DOHH2 (cell line): ENCODE data around the gene EEF1A1.

Experiments
- H3F3A ChIP-seq: fragments of 200-600 bp; sonication (generic), shearing (Covaris generic); 2 replicates; pipeline ENCODE4 v1.6.0; 2016; ENCODE audit warnings: antibody characterized with exemption, mild to moderate bottlenecking; ENCODE audit not compliant: control insufficient read depth, insufficient read depth
- H3K27ac ChIP-seq: fragments of 200-600 bp; sonication (generic); 2 replicates; pipeline ENCODE4 v1.5.1; 2014; ENCODE audit warnings: low read depth, mild to moderate bottlenecking, low read length, moderate library complexity
- H3K27me3 ChIP-seq: fragments of 200-600 bp; sonication (generic); 2 replicates; pipeline ENCODE4 v1.6.1; 2014; ENCODE audit warnings: mild to moderate bottlenecking, low read length, mixed read lengths; ENCODE audit not compliant: control insufficient read depth
- H3K36me3 ChIP-seq: fragments of 200-600 bp; sonication (generic); 2 replicates; pipeline ENCODE4 v1.6.1; 2014; ENCODE audit warnings: mild to moderate bottlenecking, low read length, moderate library complexity, mixed read lengths; ENCODE audit not compliant: control insufficient read depth
- H3K4me1 ChIP-seq: fragments of 200-600 bp; sonication (generic); 2 replicates; pipeline ENCODE4 v1.6.1; 2014; ENCODE audit warnings: mild to moderate bottlenecking, low read length, mixed read lengths; ENCODE audit not compliant: control insufficient read depth
- H3K4me2 ChIP-seq: fragments of 200-600 bp; sonication (generic); 2 replicates; pipeline ENCODE4 v1.6.0; 2014; ENCODE audit warnings: mild to moderate bottlenecking, low read length, moderate library complexity
- H3K4me3 ChIP-seq: fragments of 200-600 bp; sonication (generic); 2 replicates; pipeline ENCODE4 v1.5.1; 2014; ENCODE audit warnings: mild to moderate bottlenecking, low read length, mixed read lengths
- H3K79me2 ChIP-seq: fragments of 200-600 bp; sonication (generic); 2 replicates; pipeline ENCODE4 v1.6.1; 2014; ENCODE audit warnings: mild to moderate bottlenecking, low read length, mixed read lengths; ENCODE audit not compliant: control insufficient read depth
- H3K9me2 ChIP-seq: fragments of 200-600 bp; sonication (generic); replicated peaks from 2 replicates; pipeline ENCODE4 v1.6.1; 2014; ENCODE audit warnings: mild to moderate bottlenecking, low read length, mixed read lengths; ENCODE audit not compliant: control insufficient read depth
- H3K9me3 ChIP-seq: fragments of 200-600 bp; sonication (generic); 2 replicates; pipeline ENCODE4 v1.6.1; 2014; ENCODE audit warnings: antibody characterized with exemption, low read length, mixed read lengths; ENCODE audit not compliant: control insufficient read depth, insufficient read depth
- H4K20me1 ChIP-seq: fragments of 200-600 bp; sonication (generic); 2 replicates; pipeline ENCODE4 v1.6.0; 2014; ENCODE audit warnings: low read depth, mild to moderate bottlenecking, antibody characterized with exemption, low read length, moderate library complexity; ENCODE audit not compliant: control insufficient read depth, insufficient read depth
- EZH2phosphoT487 ChIP-seq: fragments of 200-600 bp; sonication (generic); IDR thresholded peaks from 2 replicates; pipeline ENCODE4 v1.6.1; 2017; ENCODE audit warnings: borderline replicate concordance, mild to moderate bottlenecking, antibody characterized with exemption, low read length, moderate library complexity, mixed read lengths
- TF ChIP-seq, protein P1 (sequence below): fragments of 200-600 bp; sonication (generic); IDR thresholded peaks from one replicate; pipeline ENCODE4 v1.5.1; 2014; ENCODE audit warnings: antibody characterized with exemption, mild to moderate bottlenecking, low read depth, low read length; ENCODE audit not compliant: poor library complexity, severe bottlenecking

The EEF1A1 gene

GRCh38 chr6:73537677-73538076, 16.8 kb upstream of the EEF1A1 start:
- H3K4me1 ChIP-seq, result peaks cover 6% of the 10 kb centered on the region
- H3K79me2 ChIP-seq, result no peaks in the 10 kb centered on the region
- H3K4me3 ChIP-seq, result no peak overlapping the region
- H3F3A ChIP-seq, result no peaks in the 10 kb centered on the region
- no peak overlapping the region for H3K4me2 ChIP-seq
- 0 out of 2 replicates have a peak, but pooled peaks cover 2% of the 10 kb centered on the region for H3K27me3 ChIP-seq
- H3K27ac ChIP-seq, result no peak overlapping the region
- H3K9me3 ChIP-seq, result no peaks in the 10 kb centered on the region
- H3K36me3 ChIP-seq, result no peaks in the 10 kb centered on the region
- no peak for TF ChIP-seq EZH2phosphoT487
- TF ChIP-seq, protein P1, sequence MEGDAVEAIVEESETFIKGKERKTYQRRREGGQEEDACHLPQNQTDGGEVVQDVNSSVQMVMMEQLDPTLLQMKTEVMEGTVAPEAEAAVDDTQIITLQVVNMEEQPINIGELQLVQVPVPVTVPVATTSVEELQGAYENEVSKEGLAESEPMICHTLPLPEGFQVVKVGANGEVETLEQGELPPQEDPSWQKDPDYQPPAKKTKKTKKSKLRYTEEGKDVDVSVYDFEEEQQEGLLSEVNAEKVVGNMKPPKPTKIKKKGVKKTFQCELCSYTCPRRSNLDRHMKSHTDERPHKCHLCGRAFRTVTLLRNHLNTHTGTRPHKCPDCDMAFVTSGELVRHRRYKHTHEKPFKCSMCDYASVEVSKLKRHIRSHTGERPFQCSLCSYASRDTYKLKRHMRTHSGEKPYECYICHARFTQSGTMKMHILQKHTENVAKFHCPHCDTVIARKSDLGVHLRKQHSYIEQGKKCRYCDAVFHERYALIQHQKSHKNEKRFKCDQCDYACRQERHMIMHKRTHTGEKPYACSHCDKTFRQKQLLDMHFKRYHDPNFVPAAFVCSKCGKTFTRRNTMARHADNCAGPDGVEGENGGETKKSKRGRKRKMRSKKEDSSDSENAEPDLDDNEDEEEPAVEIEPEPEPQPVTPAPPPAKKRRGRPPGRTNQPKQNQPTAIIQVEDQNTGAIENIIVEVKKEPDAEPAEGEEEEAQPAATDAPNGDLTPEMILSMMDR, result no peak
- no peaks in the 10 kb centered on the region for H4K20me1 ChIP-seq
- no peaks in the 10 kb centered on the region for H3K9me2 ChIP-seq

GRCh38 chr6:73534628-73535027, 13.8 kb upstream of the EEF1A1 start:
- H3K4me3 ChIP-seq, result no peak overlapping the region
- H3K4me1 ChIP-seq, result no peaks in the 10 kb centered on the region
- no peaks in the 10 kb centered on the region for H3K9me3 ChIP-seq
- H3F3A ChIP-seq, result no peaks in the 10 kb centered on the region
- H3K4me2 ChIP-seq, result no peak overlapping the region
- H3K27ac ChIP-seq, result no peak overlapping the region
- no peaks in the 10 kb centered on the region for H3K36me3 ChIP-seq
- TF ChIP-seq, protein P1, result no peak
- no peak for TF ChIP-seq EZH2phosphoT487
- no peaks in the 10 kb centered on the region for H4K20me1 ChIP-seq
- no peaks in the 10 kb centered on the region for H3K9me2 ChIP-seq
- 0 out of 2 replicates have a peak, but pooled peaks cover 2% of the 10 kb centered on the region for H3K27me3 ChIP-seq
- no peaks in the 10 kb centered on the region for H3K79me2 ChIP-seq

- H3F3A ChIP-seq, result no peaks in the 10 kb centered on the region
- no peak overlapping the region for H3K4me2 ChIP-seq
- no peak overlapping the region for H3K27ac ChIP-seq
- no peak overlapping the region for H3K4me3 ChIP-seq
- no peaks in the 10 kb centered on the region for H3K9me3 ChIP-seq
- no peaks in the 10 kb centered on the region for H3K4me1 ChIP-seq
- no peaks in the 10 kb centered on the region for H3K36me3 ChIP-seq
- H3K27me3 ChIP-seq, result peaks cover 2% of the 10 kb centered on the region; the same call in 1 of the 2 replicates
- no peaks in the 10 kb centered on the region for H4K20me1 ChIP-seq
- H3K79me2 ChIP-seq, result no peaks in the 10 kb centered on the region
- no peaks in the 10 kb centered on the region for H3K9me2 ChIP-seq
- TF ChIP-seq, protein P1, result no peak
- TF ChIP-seq EZH2phosphoT487, result no peak
Observed at GRCh38 chr6:73532293-73532692, 11.5 kb upstream of the EEF1A1 start.

- no peak overlapping the region for H3K4me2 ChIP-seq
- TF ChIP-seq, protein P1, result no peak
- TF ChIP-seq EZH2phosphoT487, result no peak
- H3K9me3 ChIP-seq, result no peaks in the 10 kb centered on the region
- no peaks in the 10 kb centered on the region for H3K9me2 ChIP-seq
- H3K4me1 ChIP-seq, result peaks cover 6% of the 10 kb centered on the region
- no peak overlapping the region for H3K4me3 ChIP-seq
- H3K27me3 ChIP-seq, result peaks cover 2% of the 10 kb centered on the region; the same call in 1 of the 2 replicates
- no peaks in the 10 kb centered on the region for H3F3A ChIP-seq
- H3K36me3 ChIP-seq, result no peaks in the 10 kb centered on the region
- no peaks in the 10 kb centered on the region for H4K20me1 ChIP-seq
- no peak overlapping the region for H3K27ac ChIP-seq
- H3K79me2 ChIP-seq, result peaks cover 4% of the 10 kb centered on the region
Observed at GRCh38 chr6:73528897-73529296, 8.1 kb upstream of the EEF1A1 start.
